T-helper 1 cell treated with Interleukin-12 subunit alpha and Interleukin-12 subunit beta and Interleukin-4 antibody, amounts not matched to agents 30 ng/mL and 1 ng/mL, for 36 hours (primary cell): ENCODE results near the gene SUPT4H1. TPM values are rescaled to one million over a fixed set of nuclear protein-coding genes. Genes with fewer than 3 reads are reported as not detected.

Experiments
- intact Hi-C: fragments of 100-400 bp; cut with micrococcal nuclease; formaldehyde crosslinking; loops from one replicate; pipeline ENCODE4 v1.15.1; 2024
- total RNA-seq: library from RNA; stranded (reverse); gene quantifications from 2 replicates; pipeline ENCODE4 v1.2.3, GENCODE V29; 2022

SUPT4H1 gene
- total RNA-seq, 1 donor from 2014 or later = 83.1 TPM

DNA sequence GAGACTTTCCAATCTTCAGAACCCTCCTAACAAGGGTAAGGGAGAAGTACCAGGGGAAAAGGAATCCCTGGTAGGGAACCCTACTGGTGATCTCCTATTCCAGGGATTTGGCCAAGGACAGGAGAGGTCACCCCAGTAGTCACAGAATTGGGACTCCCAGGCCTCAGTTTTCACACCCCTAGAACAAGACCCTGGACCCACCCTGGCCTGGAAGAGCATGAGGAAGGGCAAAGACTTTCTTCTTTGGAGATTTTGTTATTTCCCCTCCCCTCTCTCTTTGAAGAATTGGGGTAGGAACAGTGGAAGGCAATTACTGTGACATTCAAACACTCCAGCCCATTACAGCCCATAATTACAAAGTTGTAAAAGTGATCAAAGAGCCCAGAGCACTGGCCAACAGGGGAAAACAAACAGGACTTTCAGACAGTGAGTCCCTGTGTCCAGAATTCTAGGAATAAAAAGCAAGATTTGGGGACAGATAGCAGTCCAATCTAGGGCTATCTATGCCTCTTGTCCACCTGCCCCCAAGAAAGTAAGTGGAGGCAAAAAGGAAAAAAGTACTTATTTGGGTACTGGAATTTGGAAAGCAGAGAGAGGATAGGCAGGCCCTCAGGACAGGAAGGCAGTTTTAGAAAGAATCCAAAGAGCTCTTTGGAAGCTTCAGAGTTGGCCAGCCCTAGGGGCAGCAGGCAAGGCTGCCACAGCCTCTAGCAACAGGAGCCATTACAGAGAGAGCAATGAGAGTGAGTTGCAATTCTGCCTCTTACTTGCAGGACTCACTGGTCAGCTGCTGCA is 13.4 kb upstream of the SUPT4H1 start:
- intact Hi-C loops = no loop called here

DNA sequence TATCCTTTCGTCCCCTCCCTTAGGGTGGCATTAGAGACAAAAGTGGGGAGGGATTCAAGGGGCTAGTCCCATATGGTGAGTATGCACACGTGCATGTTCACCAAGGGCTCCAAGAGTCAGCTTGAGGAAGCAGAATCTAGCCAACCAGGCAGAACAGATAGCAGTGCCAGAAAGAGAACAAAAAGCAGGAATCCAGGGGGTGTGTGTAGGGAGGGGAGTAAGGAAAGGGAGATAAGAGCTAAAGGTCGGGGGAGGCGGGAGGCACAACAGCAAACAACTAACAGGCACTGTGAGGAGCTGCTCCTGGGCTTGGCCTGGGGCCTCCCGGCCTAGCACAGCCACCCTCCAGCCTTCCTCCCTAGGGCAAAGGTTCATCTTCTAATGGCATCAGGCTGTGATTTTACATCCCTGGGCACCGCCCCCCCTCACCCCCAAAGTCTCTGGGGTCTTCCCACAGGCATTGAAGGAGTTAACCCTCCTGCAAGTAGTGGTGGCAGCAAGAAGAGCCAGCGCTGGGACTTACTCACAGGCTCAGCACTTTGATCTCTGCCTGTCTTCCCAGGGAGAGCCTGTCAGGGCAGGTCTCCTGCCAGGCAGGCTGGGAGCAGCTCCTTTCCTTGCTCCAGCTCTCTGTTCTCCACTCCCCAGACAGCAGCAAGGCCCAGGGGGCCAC is 12.4 kb upstream of the SUPT4H1 start:
- intact Hi-C loops = no loop called here

DNA sequence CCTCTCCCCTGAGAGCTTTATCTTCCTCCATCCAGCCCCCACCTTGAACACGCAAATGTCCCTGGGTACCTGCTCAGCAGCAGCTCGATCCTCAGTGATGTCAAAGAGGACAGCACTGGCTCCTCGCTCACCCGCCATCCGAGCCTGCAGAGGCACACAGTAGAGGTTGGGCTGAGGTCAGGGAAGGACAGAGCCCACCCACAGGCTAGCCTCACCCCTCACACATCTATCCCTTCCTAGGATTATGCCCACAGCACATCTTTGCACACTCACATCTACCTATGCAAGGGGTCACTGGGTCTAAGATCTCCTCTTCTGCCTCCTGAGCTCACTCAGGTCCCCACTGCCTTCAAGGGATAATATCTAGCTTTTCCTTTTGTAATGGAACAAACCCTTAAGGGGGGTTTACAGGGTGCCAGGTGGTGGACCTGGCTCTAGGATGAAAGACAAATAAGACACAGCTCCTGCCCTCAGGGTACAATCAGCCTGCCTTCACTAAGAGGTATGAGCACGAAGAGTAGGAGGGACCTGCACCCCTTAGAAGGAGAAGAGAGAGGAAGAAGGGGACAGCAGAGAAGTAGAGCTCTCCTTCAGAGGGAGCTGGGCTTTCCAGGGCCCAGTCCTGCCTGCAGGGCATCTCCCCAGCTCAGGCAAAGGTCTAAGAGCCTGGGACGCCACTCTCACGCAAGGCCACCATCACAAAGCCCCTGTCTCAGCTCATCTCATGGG is 11.6 kb upstream of the SUPT4H1 start:
- intact Hi-C loops = no loop called here

DNA sequence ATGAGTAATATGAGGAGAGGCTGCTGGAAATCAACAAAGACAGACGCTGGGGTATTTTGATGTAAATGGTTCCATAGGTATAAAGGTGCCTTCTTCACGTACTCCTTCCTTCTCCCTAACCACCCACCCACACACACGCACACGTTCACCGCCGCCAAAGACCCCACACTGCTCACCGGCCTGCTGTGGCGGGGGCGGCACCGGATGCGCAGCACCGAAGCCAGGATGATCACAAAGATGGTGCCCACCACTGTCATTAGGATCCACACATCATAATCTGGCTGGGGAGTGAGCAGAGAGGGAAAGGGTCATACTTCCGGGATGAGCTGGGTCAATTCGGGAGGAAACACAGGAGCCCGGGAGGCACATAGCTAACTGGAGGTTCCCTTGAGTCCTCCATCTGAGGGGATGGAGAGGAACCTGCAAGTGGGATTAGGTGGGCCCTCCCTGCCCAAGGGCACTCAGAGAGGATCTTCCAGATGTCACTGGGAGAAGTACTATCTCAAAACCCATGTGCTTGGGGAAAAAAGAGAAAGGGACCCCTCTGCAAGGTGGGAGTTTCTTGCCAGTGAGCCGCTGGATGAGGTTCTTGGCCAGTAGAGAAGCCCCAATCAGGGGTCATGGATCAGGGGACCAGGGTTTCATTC is 10.5 kb upstream of the SUPT4H1 start:
- intact Hi-C loops = no loop called here

DNA sequence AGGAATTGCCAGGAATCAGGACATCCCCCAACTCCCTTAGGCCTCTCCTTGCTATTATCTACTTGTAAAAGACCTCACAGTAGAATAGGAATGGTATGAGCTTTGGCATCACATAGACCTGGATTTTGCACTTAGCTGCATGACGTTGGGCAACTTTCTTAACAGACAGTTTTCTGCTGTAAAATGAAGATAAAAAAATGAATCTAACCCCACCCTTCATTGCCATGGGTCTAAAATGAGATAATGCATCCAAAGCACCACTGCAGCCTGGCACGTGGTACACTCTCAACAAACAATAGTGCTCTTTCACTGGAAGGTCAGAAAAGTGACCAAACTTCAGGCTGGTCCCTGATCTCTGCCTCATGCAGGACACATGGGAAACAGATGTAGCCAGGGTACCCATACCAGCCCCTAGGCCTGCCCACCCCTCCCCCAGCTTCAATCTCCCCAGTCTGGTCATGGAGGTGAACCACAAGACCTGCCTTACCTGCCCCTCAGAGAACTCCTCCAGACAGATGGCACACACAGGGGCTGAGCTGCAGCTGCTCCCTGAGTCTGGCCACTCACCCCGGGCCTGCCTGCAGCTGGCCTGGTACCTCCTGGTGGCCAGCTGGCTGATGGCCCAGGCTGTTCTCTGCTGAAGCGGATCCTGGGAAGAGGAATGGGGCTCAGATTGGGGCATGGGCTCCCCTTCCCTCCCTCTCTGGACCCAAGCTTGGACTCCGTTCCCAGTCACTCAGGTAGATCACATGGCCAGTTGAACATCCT is 8.5 kb upstream of the SUPT4H1 start:
- intact Hi-C loops = no loop called here

DNA sequence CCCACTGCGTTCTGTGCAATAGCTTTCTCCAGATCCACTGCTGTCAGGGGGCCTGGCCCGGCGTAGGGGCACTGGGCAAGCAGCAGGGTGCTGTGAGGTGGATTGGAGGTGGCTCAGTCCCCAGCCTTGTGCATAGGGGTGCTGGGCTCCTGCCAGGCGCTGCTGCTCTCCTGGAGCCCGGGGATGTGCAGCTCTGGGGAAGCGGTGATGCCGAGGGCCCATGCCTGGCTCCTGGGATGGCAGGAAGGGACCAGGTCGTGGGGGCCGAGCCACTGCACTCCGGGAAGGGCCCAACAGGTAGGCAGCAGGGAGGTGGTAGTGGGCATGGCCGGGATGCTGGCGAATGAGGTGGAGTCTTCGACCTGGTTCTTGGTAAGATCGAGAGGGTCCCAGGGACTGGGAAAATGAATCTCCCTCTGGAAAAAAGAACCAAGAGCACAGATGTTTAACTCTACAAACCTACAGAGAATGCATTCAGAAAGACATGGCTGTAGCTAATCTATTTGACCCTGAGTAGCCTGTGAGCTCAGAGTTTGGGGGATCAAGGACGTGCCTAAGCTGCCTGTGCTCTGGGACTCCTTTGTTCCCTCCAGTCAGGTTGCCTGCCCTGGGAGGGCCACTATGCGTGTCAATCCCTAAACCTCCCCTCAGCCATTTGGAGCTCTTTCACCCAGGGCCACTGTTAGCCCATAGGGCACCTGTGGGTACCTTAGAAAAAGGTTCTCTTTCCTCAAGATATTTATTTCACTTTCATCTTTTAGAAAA is 6.6 kb upstream of the SUPT4H1 start:
- intact Hi-C loops = no loop called here

DNA sequence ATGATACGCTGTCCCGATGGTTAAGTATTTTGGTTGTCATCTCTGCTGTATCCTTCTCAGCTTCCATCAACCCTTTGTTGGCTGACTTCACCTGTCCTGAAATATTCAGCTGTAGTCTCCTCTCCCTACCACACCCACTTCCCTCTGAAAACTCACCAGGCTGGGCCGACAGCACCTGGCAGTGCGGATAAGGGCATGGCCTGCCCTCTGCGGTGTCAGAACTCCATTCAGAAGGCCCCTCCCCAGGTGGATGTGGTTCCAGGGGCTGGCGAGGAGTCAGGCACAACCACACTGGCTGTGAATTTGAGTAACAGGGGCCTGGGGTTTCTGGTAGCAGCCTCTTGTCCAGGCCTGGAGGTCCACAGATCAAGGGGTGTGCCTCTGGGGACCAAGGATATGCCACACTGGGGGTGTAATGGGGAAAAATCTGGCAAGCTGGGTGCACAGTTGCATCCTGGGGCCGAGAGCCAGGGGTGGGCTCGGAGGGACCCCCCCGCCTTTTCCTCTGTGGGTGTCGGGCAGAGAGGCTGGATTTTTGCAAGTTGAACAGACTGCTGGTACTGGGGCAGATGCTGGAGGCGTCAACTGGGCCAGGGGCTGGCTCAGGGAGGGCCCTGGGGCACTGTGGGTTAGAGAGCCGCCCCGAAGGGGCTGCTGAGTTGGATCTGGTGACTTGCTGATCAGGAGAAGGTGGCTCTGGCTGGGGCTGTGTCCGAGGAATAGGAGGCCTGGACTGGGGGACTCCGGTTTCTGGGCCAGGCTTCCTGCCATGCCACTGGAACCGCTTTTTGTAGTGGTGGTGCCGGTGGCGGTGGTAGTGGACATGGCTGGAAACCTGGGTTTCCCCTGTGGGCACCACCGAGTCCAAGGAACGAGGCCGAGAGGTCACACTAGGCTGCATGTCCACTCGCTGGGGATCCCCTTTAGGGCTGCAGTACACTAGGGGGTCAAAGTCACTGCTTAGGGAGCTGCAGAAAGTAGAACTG is 5.6 kb upstream of the SUPT4H1 start:
- intact Hi-C loops = no loop called here

DNA sequence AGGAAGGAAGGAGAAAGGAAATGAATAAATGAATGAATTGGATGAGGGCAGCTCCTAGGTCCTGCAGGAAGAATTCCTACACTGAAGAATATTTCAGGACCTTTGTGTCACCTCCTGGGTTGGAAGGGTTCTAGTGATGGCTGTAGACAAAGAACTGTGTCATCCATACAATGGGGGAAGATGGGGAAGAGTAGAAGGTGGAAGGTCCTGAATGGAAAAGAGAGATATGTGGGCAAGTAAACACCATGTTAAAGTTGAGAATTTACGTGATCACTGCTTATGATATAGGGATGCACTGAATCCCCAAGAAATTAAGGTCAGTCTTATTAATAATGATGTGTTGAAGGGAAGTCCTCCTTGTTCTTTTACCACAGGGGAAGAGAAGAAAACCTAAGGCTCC is 4.2 kb upstream of the SUPT4H1 start:
- intact Hi-C loops = no loop called here

DNA sequence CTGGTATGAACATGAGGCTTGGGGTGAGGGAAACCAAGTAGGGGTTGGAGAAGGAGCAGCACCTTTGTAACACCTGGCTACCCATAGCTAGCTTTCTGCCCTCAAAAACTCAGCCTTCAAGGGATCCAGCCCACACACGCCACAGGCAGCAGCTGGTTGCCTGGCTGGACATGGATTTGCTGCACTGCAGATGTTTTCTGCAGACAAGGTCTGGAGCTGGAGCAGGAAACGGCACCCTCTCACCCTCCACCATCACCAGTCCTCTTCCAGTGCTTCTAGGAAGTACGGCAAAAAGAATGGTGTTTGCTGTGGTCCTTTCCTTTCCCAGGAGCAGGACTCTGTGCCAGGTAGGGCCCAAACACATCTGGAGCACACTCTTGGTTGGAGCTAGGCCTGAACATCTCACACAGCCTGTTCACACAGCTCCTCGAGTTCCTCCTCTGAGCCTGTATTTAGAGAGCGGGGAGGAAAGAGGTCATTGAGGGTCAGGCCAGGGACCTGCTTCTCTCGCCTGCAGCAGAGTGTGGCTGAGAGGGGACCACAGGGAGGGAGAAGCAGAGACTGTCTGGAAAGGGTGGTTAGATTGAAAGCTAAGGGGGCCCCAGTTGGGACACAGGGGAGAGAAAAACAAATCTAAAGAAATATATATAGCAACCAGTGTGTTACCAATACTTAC is 2.7 kb upstream of the SUPT4H1 start:
- intact Hi-C loops = loop anchor here (5.0 kb wide), 1 partner anchor 347 kb away; the partner anchor contains the start of gene SRSF1

DNA sequence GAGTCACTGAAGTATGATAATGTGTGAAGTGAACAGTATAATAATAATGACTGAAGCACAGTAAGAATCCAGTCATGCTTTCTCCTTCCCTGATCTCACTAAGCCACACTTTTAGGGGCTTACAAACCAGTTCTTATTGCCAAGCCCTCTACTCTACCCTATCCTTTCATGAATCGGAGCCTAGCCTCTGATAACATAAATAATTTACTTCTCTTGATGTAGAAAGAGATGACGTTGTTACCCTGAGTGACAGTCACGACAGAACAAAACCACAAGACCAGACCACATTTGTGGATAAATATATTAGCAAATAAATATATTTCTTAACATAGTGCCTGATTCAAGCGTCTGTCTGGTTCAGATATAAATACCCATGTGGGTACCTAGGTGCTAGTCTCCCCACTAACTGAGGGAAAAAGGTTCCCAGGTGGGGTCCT is 1.4 kb upstream of the SUPT4H1 start:
- intact Hi-C loops = loop anchor here (2.0 to 5.0 kb wide), 4 partner anchors 15 to 346 kb away; partner anchors contain the start of genes MKS1 and SRSF1

DNA sequence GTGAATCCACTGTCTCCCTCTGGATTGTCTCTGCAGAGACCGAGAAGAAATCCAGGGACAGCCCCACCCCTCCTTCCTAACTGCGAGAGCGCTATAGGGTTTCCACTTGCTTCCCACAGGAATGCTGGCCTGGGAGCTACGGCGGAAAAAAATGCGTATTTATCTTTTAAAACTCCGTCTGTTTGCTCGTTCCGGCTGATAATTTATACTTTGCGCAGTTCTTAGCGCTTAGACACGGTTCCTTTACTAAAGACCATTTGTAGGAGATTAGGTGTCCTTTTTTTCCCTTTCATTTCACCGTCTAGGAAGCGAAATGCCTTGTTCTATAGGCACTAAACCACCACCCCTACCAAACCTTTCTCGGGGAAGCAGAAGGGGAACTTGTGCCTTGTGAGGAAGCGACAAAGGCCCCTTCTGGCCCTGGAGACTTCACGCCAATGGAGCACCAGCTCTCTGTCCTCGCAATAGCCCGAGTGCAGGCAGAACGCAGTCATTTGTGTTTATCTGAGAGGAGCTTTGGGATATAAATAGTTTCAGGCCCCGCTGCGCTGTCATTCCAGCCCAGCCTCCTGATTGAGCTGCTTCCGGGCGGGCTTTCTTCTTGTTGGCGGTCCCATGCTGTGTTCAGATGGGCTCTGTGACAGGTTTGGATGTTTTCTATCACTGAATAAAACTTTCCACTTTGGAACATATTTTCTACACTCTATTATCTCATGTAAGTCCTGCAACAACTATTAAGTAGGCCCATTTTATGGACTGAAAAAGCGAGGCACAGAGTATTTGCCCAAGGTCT is 791 bp upstream of the SUPT4H1 start:
- intact Hi-C loops = loop anchor here (1.0 to 5.0 kb wide), 10 partner anchors 8 to 345 kb away; partner anchors contain the start of genes MKS1, RNF43 and SRSF1

DNA sequence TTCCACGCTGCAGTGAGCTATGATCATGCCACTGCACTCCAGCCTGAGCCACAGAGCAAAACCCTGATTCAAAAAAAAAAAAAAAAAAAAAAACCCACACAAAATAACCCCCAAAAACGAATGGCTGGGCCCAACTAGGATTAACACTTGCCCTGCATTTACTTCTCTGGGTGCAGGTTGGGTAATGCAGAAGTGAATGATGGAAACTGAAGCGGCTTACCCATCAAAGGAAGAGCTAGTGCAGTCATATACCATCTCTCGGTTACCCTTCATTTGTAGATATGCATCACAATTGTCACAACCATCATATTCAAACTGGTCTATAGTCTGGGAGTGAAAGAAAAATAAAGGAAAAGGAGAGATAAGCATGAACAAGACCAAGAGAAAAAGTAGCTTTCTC is 819 bp downstream of the SUPT4H1 start:
- intact Hi-C loops = loop anchor here (5.0 kb wide), 1 partner anchor 344 kb away; the partner anchor contains the start of gene SRSF1

DNA sequence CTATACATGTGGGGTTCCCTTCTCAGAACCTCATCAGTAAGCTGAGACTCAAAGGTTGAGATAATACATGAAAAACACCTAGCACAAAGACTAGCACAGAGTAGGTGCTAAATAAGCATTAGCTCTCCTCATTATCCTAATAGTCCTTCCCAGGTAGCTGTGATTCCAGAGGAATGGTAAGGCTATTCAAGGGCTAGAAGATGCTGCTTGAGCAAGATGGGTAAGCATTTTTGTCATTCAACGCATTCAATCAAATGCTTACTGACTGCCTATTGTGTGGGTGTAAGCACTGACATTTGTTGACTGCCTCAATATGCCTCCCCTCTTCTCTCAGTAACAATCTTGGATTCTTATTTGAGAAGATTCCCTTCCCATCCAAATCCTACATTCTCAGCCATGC is 4.0 kb downstream of the SUPT4H1 start:
- intact Hi-C loops = no loop called here

DNA sequence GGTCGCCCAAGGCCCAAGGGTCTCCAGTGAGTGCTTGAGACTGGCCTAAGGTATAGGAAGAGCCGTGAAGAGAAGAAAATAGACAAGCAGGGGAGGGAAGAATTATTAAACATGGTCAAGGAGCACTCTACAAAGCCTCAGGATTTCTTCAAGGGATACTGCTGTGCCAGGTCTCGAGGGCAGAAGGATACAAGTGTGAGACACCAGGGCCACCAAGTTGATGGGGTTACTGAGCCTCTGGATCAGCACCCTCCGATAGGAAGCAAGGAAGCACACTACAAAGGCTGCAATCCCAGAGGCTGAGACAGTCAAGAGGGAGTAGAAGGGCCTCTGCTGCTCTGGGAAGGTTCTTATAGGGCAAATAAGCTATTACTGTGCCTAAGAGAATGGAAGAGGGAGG is 6.5 kb downstream of the SUPT4H1 start:
- intact Hi-C loops = loop anchor here (2.0 kb wide), 2 partner anchors 127 to 173 kb away; partner anchors contain the start of gene MKS1

DNA sequence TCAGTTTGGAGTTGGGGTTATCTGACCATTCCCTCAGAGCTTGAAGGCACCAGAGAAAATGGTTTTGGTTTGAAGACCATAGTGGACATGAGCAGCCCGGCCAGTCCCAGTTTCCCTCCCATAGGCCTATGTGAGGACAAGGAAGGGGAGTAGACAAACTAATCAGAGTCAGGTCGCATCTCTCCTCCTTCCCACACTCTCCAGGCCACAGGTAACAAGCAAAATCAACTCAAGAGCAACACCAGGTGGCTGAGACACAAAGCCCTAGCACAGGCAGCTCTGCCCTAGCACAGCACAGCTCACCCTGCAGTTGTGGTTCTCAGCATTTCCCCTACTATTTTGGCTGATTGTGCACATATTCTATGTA is 7.2 kb downstream of the SUPT4H1 start:
- intact Hi-C loops = loop anchor here (1.0 to 5.0 kb wide), 10 partner anchors 8 to 763 kb away; partner anchors contain the start of genes MKS1, RNF43, SUPT4H1 and TRIM37

DNA sequence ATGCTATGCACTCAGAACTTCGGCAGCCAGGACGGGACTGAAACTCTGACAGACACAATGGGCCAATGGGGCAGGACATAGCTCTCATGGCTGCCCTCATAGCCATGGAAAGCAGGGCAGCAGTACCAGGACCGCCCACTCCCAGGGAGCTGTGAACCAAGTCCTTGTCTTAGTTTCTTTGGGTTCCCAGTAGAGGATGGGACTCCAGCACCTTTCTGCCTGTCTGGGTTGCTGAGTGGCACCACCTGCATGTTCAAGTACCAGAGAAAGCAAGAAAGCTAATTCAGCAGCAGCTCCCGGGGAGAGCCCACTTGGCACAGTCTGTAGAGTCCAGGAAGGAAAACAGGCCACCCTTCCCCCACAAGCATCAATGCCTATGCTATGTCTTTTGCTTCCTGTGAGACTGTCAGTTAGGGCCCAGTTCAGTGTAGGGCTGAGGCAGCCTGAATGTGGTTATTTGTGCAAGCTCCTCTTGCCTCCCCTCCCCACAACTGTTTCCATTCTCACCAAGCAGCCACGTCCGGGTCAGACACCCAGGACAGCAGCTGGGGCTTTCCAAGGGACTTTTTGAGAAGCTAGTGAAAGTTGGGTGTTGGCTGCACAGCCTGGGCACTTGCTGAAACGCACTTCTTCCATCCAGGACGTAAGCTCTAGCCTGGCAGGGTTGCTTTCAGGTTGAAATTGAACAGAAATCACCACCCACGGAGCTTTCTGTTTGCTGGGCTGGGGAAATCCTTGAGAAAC is 7.8 kb downstream of the SUPT4H1 start:
- intact Hi-C loops = loop anchor here (1.0 to 5.0 kb wide), 10 partner anchors 8 to 763 kb away; partner anchors contain the start of genes MKS1, RNF43, SUPT4H1 and TRIM37
